ENCODE measurements around the gene USP49.

- no peak for TF ChIP-seq POLR2A (IDR thresholded peaks at IDR 0.05)
- no peak for TF ChIP-seq CTCF (IDR thresholded peaks at IDR 0.05)
These were observed 125.8 kb downstream of the USP49 start for GRCh38 chr6:41769376-41769775.

All from uterus (tissue), 2 donors.